ENCODE measurements around the gene LBR.

LBR gene

GRCh38 chr1:225366018-225366417, 61.8 kb downstream of the LBR start:
- DNase-seq: no peak

- no peak for DNase-seq
Measured at GRCh38 chr1:225364439-225364838, 63.4 kb downstream of the LBR start.

GRCh38 chr1:225362805-225363204, 65.0 kb downstream of the LBR start:
- no peak for DNase-seq

- DNase-seq: no peak
Measured at GRCh38 chr1:225361176-225361575, 66.7 kb downstream of the LBR start.

- DNase-seq: no peak
Measured at GRCh38 chr1:225360119-225360518, 67.7 kb downstream of the LBR start.

GRCh38 chr1:225355863-225356262, 72.0 kb downstream of the LBR start:
- DNase-seq: no peak

GRCh38 chr1:225354906-225355305, 72.9 kb downstream of the LBR start:
- no peak for DNase-seq
